GM10266 (cell line): ENCODE measurements around the gene M1AP.
A peak's percentile ranks its signal among the peaks of the same experiment; 100 is the strongest.

Experiments
- DNase-seq: peaks from one replicate; pipeline ENCODE4 v3.0.0; 2012; ENCODE audit errors: extremely low spot score
- CTCF ChIP-seq: IDR thresholded peaks from 2 replicates; pipeline ENCODE4 v1.5.1; 2012; ENCODE audit warnings: mild to moderate bottlenecking, low read depth; ENCODE audit not compliant: control insufficient read depth, insufficient read depth; ENCODE audit errors: missing control alignments

M1AP gene

GRCh38 chr2:74585406-74586185, 62.5 kb downstream of the M1AP start:
- DNase-seq = peak; percentile 39
- TF ChIP-seq CTCF = peak; percentile 32

GRCh38 chr2:74584088-74584645, 64.0 kb downstream of the M1AP start:
- DNase-seq = peak; percentile 34
- TF ChIP-seq CTCF = no peak

GRCh38 chr2:74583504-74583903, 64.6 kb downstream of the M1AP start:
- TF ChIP-seq CTCF = no peak
- no peak for DNase-seq

GRCh38 chr2:74582184-74582583, 65.9 kb downstream of the M1AP start:
- no peak for DNase-seq
- no peak for TF ChIP-seq CTCF

GRCh38 chr2:74581463-74581862, 66.7 kb downstream of the M1AP start:
- no peak for DNase-seq
- TF ChIP-seq CTCF = no peak

- TF ChIP-seq CTCF = no peak
- DNase-seq = no peak
These were observed 69.7 kb downstream of the M1AP start for GRCh38 chr2:74578408-74578807.

- DNase-seq = no peak
These were observed 70.7 kb downstream of the M1AP start for GRCh38 chr2:74577448-74577847.

More at GRCh38 chr2:74577448-74577847, 70.7 kb downstream of the M1AP start:
- TF ChIP-seq CTCF = no peak
